ENCODE measurements around the gene ALKAL2.
"Not testable (repeated sequence)": the region's sequence is repeated elsewhere in the genome, so short reads cannot be mapped to it uniquely, and the experiment has no call there.

ALKAL2 gene

GRCh38 chr2:287911-288757 is at the start of gene ALKAL2:
ALKAL2 (minus strand) TSS chr2:288091; CDS start chr2:287835, 256 bp downstream.
- DNase-seq: no peak

GRCh38 chr2:336949-337348 is 49.1 kb upstream of the ALKAL2 start:
- DNase-seq: not testable (repeated sequence)

GRCh38 chr2:336360-336759 is 48.5 kb upstream of the ALKAL2 start:
- no peak for DNase-seq

GRCh38 chr2:332592-332991 is 44.7 kb upstream of the ALKAL2 start:
- no peak for DNase-seq

- DNase-seq: no peak
These were observed 40.9 kb upstream of the ALKAL2 start for GRCh38 chr2:328761-329160.

- no peak for DNase-seq
These were observed 35.1 kb upstream of the ALKAL2 start for GRCh38 chr2:323035-323434.

- no peak for DNase-seq
These were observed 34.4 kb upstream of the ALKAL2 start for GRCh38 chr2:322326-322725.

- DNase-seq: no peak
These were observed 32.7 kb upstream of the ALKAL2 start for GRCh38 chr2:320561-320960.

- no peak for DNase-seq
These were observed 31.2 kb upstream of the ALKAL2 start for GRCh38 chr2:319059-319600.

GRCh38 chr2:317501-318424 is 29.9 kb upstream of the ALKAL2 start:
- DNase-seq: no peak

GRCh38 chr2:316381-316780 is 28.5 kb upstream of the ALKAL2 start:
- no peak for DNase-seq

- DNase-seq: not testable (repeated sequence)
These were observed 28.0 kb upstream of the ALKAL2 start for GRCh38 chr2:315925-316324.

- no peak for DNase-seq
These were observed 26.9 kb upstream of the ALKAL2 start for GRCh38 chr2:314561-315336.

GRCh38 chr2:313991-314390 is 26.1 kb upstream of the ALKAL2 start:
- DNase-seq: no peak

- DNase-seq: no peak
These were observed 23.1 kb upstream of the ALKAL2 start for GRCh38 chr2:310994-311393.

- DNase-seq: no peak
These were observed 22.1 kb upstream of the ALKAL2 start for GRCh38 chr2:309954-310510.

GRCh38 chr2:309148-309953 is 21.5 kb upstream of the ALKAL2 start:
- DNase-seq: no peak

GRCh38 chr2:305366-305765 is 17.5 kb upstream of the ALKAL2 start:
- DNase-seq: no peak

- DNase-seq: no peak
These were observed 8.5 kb upstream of the ALKAL2 start for GRCh38 chr2:296354-296753.

- no peak for DNase-seq
These were observed 7.2 kb upstream of the ALKAL2 start for GRCh38 chr2:295090-295489.

- no peak for DNase-seq
These were observed 2.3 kb upstream of the ALKAL2 start for GRCh38 chr2:290090-290722.
